ENCODE results near the gene GPX4. TPM values are rescaled to one million over a fixed set of nuclear protein-coding genes. Genes with fewer than 3 reads are reported as not detected.
A peak's percentile ranks its signal among the peaks of the same experiment; 100 is the strongest.

GPX4 gene
- total RNA-seq, 6 donors from 2014 or later: 370 to 717 (median 484) TPM

DNA sequence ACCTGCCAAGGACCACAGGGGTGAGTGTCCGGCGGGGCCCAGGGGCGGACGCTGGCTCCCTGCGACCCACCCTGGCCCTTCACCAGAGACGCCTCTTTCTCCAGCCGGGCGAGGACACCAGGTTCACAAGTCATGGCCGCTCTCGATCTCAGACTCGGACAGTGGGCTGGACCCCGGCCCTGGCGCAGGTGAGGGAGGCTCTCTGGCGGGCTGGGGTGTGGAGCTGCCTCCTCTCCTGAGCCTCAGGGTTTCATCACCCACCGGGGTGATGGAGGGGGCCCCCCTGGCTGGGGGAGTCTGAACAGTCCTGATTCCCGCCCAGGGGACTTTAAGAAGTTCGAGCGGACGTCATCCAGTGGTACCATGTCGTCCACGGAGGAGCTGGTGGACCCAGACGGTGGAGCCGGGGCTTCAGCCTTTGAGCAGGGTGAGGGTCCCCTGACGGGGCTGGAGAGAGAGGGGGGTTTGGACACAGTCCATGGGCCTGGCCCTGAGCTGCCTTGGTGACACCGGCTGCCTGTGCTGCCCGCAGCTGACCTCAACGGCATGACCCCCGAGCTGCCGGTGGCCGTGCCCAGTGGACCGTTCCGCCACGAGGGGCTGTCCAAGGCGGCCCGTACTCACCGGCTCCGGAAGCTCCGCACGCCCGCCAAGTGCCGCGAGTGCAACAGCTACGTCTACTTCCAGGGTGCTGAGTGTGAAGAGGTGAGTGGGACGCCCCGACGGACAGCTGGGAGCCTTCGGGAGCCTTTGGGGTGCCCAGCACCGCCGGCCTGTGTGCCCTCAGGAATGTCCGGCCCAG, 23.2 kb upstream of the GPX4 start:
- DNase-seq (peak in 1 of 2 donors; percentile 86), ATAC-seq (ENCODE audit: low FRiP score in 2 of 2) (no peak)
- 93 to 97% methylated on average over 25 to 40 of the region's 50 CpGs for WGBS, 2 donors
- Histone ChIP-seq H3K4me3 (no peak overlapping the region), H3K9me3 (no peaks in the 10 kb centered on the region), H3K27ac (no peak overlapping the region), H3K4me1 (peaks cover 26 to 52% (median 34%) of the 10 kb centered on the region in 4 donors), H3K27me3 (no peaks in the 10 kb centered on the region), H3K36me3 (peaks cover 5 to 74% (median 65%) of the 10 kb centered on the region in 4 donors)
- TF ChIP-seq EP300 (IDR thresholded peaks at IDR 0.05) (no peak), POLR2A (IDR thresholded peaks at IDR 0.05) (no peak), POLR2AphosphoS5 (IDR thresholded peaks at IDR 0.05) (no peak)
- TF ChIP-seq, protein P1, sequence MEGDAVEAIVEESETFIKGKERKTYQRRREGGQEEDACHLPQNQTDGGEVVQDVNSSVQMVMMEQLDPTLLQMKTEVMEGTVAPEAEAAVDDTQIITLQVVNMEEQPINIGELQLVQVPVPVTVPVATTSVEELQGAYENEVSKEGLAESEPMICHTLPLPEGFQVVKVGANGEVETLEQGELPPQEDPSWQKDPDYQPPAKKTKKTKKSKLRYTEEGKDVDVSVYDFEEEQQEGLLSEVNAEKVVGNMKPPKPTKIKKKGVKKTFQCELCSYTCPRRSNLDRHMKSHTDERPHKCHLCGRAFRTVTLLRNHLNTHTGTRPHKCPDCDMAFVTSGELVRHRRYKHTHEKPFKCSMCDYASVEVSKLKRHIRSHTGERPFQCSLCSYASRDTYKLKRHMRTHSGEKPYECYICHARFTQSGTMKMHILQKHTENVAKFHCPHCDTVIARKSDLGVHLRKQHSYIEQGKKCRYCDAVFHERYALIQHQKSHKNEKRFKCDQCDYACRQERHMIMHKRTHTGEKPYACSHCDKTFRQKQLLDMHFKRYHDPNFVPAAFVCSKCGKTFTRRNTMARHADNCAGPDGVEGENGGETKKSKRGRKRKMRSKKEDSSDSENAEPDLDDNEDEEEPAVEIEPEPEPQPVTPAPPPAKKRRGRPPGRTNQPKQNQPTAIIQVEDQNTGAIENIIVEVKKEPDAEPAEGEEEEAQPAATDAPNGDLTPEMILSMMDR (IDR thresholded peaks at IDR 0.05): no peak

DNA sequence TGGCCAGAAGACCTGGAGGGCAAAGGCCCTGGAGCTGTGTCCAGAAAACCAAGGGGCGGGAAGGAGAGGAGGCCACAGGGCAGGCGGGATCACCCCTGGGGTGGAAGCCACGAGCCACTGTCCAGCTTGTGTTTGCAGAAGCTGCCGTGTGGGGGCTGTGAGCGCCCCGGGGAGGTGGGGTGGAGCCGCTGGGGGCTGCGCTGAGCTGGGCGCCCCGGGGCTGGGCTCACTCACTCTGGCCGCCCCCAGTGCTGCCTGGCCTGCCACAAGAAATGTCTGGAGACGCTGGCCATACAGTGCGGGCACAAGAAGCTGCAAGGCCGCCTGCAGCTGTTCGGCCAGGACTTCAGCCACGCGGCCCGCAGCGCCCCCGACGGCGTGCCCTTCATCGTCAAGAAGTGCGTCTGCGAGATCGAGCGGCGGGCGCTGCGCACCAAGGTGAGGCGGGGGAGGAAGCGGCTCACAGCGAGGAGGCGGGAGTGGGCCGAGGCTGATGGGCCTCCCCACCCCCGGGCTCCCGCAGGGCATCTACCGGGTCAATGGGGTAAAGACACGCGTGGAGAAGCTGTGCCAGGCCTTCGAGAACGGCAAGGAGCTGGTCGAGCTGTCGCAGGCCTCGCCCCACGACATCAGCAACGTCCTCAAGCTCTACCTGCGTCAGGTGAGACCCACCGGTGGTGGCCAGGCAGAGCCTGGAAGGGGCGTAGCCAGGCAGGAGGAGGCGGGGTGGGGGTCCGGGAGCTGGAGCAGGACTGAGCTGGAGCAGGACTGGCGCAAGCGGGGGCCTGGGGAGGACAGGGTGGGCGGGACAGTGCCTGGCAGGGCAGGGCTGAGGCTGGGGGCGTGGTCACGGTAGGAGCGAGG, 22.3 kb upstream of the GPX4 start:
- no peaks in the 10 kb centered on the region for H3K9me3 ChIP-seq
- no peaks in the 10 kb centered on the region for H3K27me3 ChIP-seq
- DNase-seq: peak in 1 of 2 donors; percentile 95
- 79 to 92% methylated on average over 25 to 50 of the region's 58 CpGs for WGBS, 2 donors
- peak overlapping the region in 3 of 4 donors; percentile 19 to 22 (median 20) for H3K4me3 ChIP-seq
- ATAC-seq (ENCODE audit: low FRiP score in 2 of 2): no peak
- H3K36me3 ChIP-seq: peaks cover 6 to 84% (median 74%) of the 10 kb centered on the region in 4 donors
- peaks cover 17 to 43% (median 27%) of the 10 kb centered on the region in 4 donors for H3K4me1 ChIP-seq
- H3K27ac ChIP-seq: peak overlapping the region in 3 of 4 donors; percentile 57 to 75 (median 67)
- TF ChIP-seq, protein P1 (IDR thresholded peaks at IDR 0.05): no peak

DNA sequence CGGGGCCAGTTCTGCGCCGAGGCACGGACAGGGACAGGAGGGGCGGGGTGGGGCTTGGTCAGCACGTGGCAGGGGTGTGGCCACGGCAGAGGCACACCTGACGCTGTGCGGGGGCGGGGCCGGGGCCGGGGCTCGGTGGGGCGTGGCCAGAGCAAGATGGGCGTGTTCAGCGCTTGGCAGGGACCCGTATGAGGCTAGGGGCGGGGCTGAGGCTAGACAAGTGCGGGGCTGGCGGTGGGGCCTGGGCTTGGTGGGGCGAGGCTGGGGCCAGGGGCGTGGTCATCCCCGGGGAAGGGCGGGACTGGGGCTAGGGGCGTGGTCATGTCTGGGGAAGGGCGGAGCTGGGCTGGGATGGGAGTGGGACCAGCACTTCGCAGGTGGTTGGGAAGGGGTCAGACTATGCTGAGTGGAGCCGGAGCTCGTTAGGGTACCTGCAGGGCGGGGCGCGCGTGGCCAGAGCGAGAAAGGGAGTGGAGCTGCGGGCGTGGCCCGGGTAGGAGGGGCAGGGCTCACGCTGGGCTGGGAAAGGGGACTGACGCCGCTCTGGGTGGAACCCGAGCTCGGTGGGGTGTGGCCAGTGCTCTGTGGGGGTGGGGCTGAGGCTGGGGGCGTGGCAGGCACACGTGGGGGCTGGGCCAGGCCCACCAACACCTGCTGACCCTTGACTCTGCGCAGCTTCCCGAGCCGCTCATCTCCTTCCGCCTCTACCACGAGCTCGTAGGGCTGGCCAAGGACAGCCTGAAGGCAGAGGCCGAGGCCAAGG, 21.4 kb upstream of the GPX4 start:
- peak; percentile 77 to 93 for ATAC-seq (ENCODE audit: low FRiP score in 2 of 2)
- Histone ChIP-seq H3K4me3 (peak overlapping the region in 3 of 4 donors; percentile 27 to 38 (median 34)), H3K9me3 (no peaks in the 10 kb centered on the region), H3K36me3 (peaks cover 8 to 90% (median 80%) of the 10 kb centered on the region in 4 donors), H3K27me3 (no peaks in the 10 kb centered on the region), H3K27ac (peak overlapping the region in 2 of 4 donors; percentile 67 to 75), H3K4me1 (peaks cover 10 to 39% (median 20%) of the 10 kb centered on the region in 4 donors)
- 45 to 73% methylated on average over 32 to 48 of the region's 51 CpGs for WGBS, 2 donors
- peak; percentile 93 to 95 for DNase-seq
- TF ChIP-seq POLR2A (IDR thresholded peaks at IDR 0.05): no peak
- TF ChIP-seq POLR2AphosphoS5 (IDR thresholded peaks at IDR 0.05): peak in 1 of 2 donors; percentile 2

DNA sequence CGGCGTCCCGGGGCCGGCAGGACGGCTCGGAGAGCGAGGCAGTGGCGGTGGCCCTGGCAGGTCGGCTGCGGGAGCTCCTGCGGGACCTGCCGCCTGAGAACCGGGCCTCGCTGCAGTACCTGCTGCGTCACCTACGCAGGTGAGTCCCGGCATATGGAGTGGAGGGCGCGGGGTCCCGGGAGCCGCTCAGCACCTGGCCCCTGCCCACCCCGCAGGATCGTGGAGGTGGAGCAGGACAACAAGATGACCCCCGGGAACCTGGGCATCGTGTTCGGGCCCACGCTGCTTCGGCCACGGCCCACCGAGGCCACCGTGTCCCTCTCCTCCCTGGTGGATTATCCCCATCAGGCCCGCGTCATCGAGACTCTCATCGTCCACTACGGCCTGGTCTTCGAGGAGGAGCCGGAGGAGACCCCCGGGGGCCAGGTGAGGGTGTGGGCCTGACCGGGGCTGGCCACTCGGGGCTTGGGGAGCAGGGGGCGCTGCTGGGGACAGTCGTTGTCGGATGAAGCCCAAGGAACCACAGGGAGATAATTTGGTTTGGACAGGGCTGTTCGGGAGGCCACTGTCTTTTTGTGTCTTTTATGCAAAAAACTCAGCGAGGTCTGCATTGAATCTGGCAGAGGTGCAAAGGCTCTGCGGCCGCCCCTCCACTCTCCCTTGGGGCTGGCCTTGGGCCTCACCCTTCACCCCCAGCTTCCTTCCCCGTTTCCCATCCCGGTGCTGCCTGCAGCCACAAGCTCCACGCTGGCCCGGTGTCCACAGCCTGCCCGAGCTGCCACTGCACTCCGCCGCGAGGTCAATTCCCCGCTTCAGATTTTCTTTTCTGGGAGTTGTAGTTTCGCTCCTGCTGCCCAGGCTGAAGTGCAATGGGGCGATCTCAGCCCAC, 20.6 kb upstream of the GPX4 start:
- Histone ChIP-seq H3K4me1 (peaks cover 7 to 38% (median 15%) of the 10 kb centered on the region in 4 donors), H3K36me3 (peaks cover 8 to 94% (median 83%) of the 10 kb centered on the region in 4 donors), H3K9me3 (no peaks in the 10 kb centered on the region), H3K4me3 (peak overlapping the region in 3 of 4 donors; percentile 27 to 38 (median 34)), H3K27ac (peak overlapping the region in 2 of 4 donors; percentile 67 to 75), H3K27me3 (no peaks in the 10 kb centered on the region)
- TF ChIP-seq POLR2AphosphoS5 (IDR thresholded peaks at IDR 0.05) (no peak), POLR2A (IDR thresholded peaks at IDR 0.05) (no peak)
- TF ChIP-seq, protein P1 (IDR thresholded peaks at IDR 0.05): no peak
- 86 to 88% methylated on average over 37 to 58 of the region's 59 CpGs for WGBS, 2 donors
- ATAC-seq (ENCODE audit: low FRiP score in 2 of 2): no peak
- peak in 1 of 2 donors; percentile 60 for DNase-seq
